ENCODE data around the gene GPR83. TPM values are rescaled to one million over a fixed set of nuclear protein-coding genes. Genes with fewer than 3 reads are reported as not detected.
"Not testable (repeated sequence)": the region's sequence is repeated elsewhere in the genome, so short reads cannot be mapped to it uniquely, and the experiment has no call there.

GPR83 gene
- total and polyA plus RNA-seq, 5 donors, result 0.19 to 0.89 (median 0.25) TPM

DNA sequence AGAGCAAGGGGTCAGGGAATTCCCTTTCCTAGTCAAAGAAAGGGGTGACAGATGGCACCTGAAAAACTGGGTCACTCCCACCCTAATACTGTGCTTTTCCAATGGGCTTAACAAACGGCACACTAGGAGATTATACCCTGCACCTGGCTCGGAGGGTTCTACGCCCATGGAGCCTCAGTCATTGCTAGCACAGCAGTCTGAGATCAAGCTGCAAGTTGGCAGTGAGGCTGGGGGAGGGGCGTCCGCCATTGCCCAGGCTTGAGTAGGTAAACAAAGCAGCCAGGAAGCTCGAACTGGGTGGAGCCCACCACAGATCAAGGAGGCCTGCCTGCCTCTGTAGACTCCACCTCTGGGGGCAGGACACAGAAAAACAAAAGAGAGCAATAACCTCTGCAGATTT is 30.6 kb downstream of the GPR83 start:
- H3K4me1 ChIP-seq (ENCODE audit: control insufficient read depth, insufficient read depth, low read length); H3K27me3 ChIP-seq (ENCODE audit: control insufficient read depth, insufficient read depth); ATAC-seq; H3K4me3 ChIP-seq (ENCODE audit: low read length); H3K9me3 ChIP-seq (ENCODE audit: control insufficient read depth, low read length); intact Hi-C loops (cut with DNase I); H3K27ac ChIP-seq (ENCODE audit: low read length); DNase-seq: not testable (repeated sequence)
- 82% methylated on average over 6 of the region's 6 CpGs for WGBS

DNA sequence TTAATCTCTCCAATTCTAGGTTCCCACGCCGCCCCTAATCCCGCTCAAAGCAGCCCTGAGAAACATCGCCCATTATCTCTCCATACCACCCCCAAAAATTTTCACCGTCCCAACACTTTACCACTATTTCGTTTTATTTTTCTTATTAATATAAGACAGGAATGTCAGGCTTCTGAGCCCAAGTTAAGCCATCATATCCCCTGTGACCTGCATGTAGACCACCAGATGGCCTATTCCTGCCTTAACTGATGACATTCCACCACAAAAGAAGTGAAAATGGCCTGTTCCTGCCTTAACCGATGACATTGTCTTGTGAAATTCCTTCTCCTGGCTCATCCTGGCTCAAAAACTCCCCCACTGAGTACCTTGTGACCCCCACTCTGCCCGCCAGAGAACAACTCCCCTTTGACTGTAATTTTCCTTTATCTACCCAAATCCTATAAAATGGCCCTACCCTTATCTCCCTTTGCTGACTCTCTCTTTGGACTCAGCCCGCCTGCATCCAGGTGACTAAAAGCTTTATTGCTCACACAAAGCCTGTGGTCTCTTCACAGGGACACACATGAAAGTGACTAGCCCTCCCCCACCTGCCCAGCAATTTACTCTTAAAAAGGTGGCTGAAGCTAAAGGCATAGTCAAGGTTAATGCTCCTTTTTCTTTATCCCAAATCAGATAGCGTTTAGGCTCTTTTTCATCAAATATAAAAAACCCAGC is 50.2 kb downstream of the GPR83 start:
- H3K27me3 ChIP-seq (ENCODE audit: control insufficient read depth, insufficient read depth); H3K4me1 ChIP-seq (ENCODE audit: control insufficient read depth, insufficient read depth, low read length); H3K27ac ChIP-seq (ENCODE audit: low read length); ATAC-seq; intact Hi-C loops (cut with DNase I); H3K9me3 ChIP-seq (ENCODE audit: control insufficient read depth, low read length); DNase-seq; H3K4me3 ChIP-seq (ENCODE audit: low read length): not testable (repeated sequence)
- 71% methylated on average over 6 of the region's 10 CpGs for WGBS

DNA sequence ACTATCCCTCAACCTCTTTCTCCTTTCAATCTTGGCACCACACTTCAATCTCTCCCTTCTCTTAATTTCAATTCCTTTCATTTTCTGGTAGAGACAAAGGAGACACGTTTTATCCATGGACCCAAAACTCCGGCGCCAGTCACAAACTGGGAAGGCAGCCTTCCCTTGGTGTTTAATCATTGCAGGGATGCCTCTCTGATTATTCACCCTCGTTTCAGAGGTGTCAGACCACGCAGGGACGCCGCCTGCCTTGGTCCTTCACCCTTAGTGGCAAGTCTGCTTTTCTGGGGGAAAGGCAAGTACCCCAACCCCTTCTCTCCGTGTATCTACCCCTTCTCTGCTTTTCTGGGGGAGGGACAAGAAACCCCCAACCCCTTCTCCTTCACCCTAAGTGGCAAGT is 54.9 kb downstream of the GPR83 start:
- H3K27me3 ChIP-seq (ENCODE audit: control insufficient read depth, insufficient read depth); ATAC-seq; H3K9me3 ChIP-seq (ENCODE audit: control insufficient read depth, low read length); H3K4me1 ChIP-seq (ENCODE audit: control insufficient read depth, insufficient read depth, low read length); DNase-seq; intact Hi-C loops (cut with DNase I); H3K4me3 ChIP-seq (ENCODE audit: low read length); H3K27ac ChIP-seq (ENCODE audit: low read length): not testable (repeated sequence)
- 80% methylated on average over 8 of the region's 8 CpGs for WGBS

DNA sequence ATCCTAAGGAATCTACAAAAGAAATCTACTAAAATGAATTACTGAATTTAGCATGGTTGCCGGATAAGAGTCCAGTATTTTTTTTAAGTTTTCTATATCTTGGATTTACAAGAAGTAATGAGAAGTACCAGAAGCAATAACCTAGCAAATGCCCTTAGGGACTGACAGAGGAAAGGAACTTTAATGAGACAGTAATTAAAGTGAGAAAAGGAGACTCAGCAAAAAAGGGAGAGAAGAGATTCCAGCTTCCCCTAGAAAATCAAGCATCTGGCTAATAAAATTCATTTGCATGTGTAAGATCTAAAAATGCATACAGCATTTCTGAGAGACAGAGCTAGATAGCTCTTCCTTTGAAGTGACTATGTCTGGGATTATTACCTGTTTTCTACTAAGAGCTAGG is 57.7 kb downstream of the GPR83 start:
- H3K4me3 ChIP-seq (ENCODE audit: low read length), result no peak overlapping the region
- DNase-seq, result no peak
- no peak for ATAC-seq
- intact Hi-C loops (cut with DNase I), result no loop called here
- no peak overlapping the region for H3K27ac ChIP-seq (ENCODE audit: low read length)
- H3K27me3 ChIP-seq (ENCODE audit: control insufficient read depth, insufficient read depth), result no peaks in the 10 kb centered on the region
- H3K9me3 ChIP-seq (ENCODE audit: control insufficient read depth, low read length), result no peaks in the 10 kb centered on the region
- no peaks in the 10 kb centered on the region for H3K4me1 ChIP-seq (ENCODE audit: control insufficient read depth, insufficient read depth, low read length)
- 88% methylated on average over 1 of the region's 1 CpG for WGBS

DNA sequence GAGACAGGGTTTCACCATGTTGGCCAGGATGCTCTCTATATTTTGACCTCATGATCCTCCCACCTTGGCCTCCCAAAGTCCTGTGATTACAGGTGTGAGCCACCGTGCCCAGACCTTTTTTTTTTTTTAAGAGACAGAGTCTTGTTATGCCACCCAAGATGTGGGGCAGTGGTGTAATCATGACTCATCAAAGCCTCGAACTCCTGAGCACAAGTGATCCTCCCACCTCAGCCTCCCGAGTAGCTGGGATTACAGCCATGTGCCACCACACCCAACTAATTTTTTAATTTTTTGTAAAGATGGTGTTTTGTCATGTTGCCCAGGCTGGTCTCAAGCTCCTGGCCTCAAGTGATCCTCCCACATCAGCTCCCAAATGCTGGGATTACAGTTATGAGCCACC is 59.0 kb downstream of the GPR83 start:
- Histone ChIP-seq H3K4me1 (ENCODE audit: control insufficient read depth, insufficient read depth, low read length) (no peaks in the 10 kb centered on the region), H3K4me3 (ENCODE audit: low read length) (no peak overlapping the region), H3K9me3 (ENCODE audit: control insufficient read depth, low read length) (no peaks in the 10 kb centered on the region), H3K27me3 (ENCODE audit: control insufficient read depth, insufficient read depth) (no peaks in the 10 kb centered on the region), H3K27ac (ENCODE audit: low read length) (no peak overlapping the region)
- DNase-seq, result no peak
- ATAC-seq, result no peak
- intact Hi-C loops (cut with DNase I), result no loop called here
- 65% methylated on average over 3 of the region's 3 CpGs for WGBS

DNA sequence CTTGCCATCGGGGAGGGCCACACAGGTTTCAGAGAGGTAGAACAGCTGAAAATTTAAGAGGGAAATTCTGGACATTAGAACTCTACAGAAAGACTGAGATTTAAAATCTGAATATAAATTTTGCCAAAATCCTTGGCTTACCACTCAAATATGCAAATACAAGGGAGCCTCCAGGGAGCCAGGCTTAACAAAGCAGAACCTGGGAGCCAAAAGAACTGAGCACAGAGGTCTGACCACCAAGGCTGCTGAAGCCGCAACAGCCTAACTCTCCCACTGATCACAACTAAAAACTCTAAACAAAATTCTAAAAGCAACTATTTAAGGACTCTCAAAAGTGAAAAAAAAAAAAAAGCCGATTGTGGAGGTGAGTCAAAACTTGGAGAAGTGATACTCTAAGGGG is 62.6 kb downstream of the GPR83 start:
- intact Hi-C loops (cut with DNase I), result no loop called here
- ATAC-seq (no peak), DNase-seq (no peak)
- Histone ChIP-seq H3K9me3 (ENCODE audit: control insufficient read depth, low read length) (no peaks in the 10 kb centered on the region), H3K27ac (ENCODE audit: low read length) (no peak overlapping the region), H3K27me3 (ENCODE audit: control insufficient read depth, insufficient read depth) (no peaks in the 10 kb centered on the region), H3K4me1 (ENCODE audit: control insufficient read depth, insufficient read depth, low read length) (no peaks in the 10 kb centered on the region), H3K4me3 (ENCODE audit: low read length) (no peak overlapping the region)
- 71% methylated on average over 3 of the region's 3 CpGs for WGBS

DNA sequence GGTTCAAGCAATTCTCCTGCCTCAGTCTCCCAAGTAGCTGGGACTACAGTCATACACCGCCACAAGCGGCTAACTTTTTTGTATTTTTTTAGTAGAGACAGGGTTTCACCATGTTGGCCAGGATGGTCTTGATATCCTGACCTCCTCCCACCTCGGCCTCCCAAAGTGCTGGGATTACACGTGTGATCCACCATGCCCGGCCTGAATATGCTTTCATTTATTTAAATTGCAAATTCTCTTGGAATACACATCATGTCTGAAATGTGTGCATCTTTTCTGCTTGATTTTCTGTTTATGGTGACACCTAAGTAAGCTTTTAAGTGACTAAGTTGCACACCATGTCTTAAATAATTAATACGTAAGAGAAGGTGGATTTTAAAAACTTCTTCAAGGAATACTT is 65.2 kb downstream of the GPR83 start:
- Histone ChIP-seq H3K27me3 (ENCODE audit: control insufficient read depth, insufficient read depth) (no peaks in the 10 kb centered on the region), H3K27ac (ENCODE audit: low read length) (no peak overlapping the region), H3K4me1 (ENCODE audit: control insufficient read depth, insufficient read depth, low read length) (no peaks in the 10 kb centered on the region), H3K4me3 (ENCODE audit: low read length) (no peak overlapping the region), H3K9me3 (ENCODE audit: control insufficient read depth, low read length) (no peaks in the 10 kb centered on the region)
- 88% methylated on average over 6 of the region's 6 CpGs for WGBS
- intact Hi-C loops (cut with DNase I), result no loop called here
- no peak for DNase-seq
- no peak for ATAC-seq

DNA sequence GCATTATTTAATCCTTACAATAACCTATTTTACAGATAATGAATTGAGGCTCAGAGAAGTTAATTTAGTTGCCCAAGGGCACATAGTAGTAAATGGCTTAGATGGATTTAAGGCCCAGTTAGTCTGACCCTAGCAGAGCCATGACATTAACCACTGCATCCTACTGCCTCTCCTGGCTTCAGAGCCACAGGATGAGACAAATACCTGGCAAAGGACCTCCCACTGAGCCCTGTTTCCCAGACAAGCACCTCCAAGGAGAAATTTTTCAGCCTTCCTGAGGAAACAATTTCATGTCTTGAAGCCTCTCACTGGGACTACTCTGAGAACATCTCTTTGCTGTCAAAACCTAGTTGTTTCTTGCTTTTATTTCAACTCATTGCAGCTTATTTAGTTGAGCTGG is 68.4 kb downstream of the GPR83 start:
- H3K4me3 ChIP-seq (ENCODE audit: low read length), result no peak overlapping the region
- intact Hi-C loops (cut with DNase I), result no loop called here
- ATAC-seq, result no peak
- H3K27me3 ChIP-seq (ENCODE audit: control insufficient read depth, insufficient read depth), result no peaks in the 10 kb centered on the region
- H3K27ac ChIP-seq (ENCODE audit: low read length), result no peak overlapping the region
- no peak for DNase-seq
- H3K9me3 ChIP-seq (ENCODE audit: control insufficient read depth, low read length), result no peaks in the 10 kb centered on the region
- no peaks in the 10 kb centered on the region for H3K4me1 ChIP-seq (ENCODE audit: control insufficient read depth, insufficient read depth, low read length)

DNA sequence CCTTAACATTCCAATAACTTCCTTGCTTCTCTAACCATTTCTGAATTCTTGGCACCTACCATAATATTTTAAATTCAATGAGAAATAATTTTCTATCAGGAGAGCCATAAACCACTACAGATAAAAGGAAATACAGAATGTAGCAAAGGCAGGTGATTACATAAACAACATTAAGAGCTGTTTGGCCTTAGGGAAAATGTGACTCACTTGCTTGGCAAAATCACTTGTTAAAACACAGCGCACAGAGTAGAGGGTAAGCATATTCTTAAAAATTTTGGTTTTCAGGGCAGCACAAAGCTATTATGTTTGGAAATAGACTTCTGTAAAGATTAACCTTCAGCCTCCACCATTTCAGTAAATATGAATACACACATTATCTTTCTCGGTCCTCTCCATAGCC is 70.4 kb downstream of the GPR83 start:
- ATAC-seq (no peak), DNase-seq (no peak)
- no peaks in the 10 kb centered on the region for H3K4me1 ChIP-seq (ENCODE audit: control insufficient read depth, insufficient read depth, low read length)
- no peak overlapping the region for H3K27ac ChIP-seq (ENCODE audit: low read length)
- no peaks in the 10 kb centered on the region for H3K9me3 ChIP-seq (ENCODE audit: control insufficient read depth, low read length)
- intact Hi-C loops (cut with DNase I), result no loop called here
- H3K27me3 ChIP-seq (ENCODE audit: control insufficient read depth, insufficient read depth), result no peaks in the 10 kb centered on the region
- H3K4me3 ChIP-seq (ENCODE audit: low read length), result no peak overlapping the region
- WGBS, result 83% methylated on average over 2 of the region's 2 CpGs

DNA sequence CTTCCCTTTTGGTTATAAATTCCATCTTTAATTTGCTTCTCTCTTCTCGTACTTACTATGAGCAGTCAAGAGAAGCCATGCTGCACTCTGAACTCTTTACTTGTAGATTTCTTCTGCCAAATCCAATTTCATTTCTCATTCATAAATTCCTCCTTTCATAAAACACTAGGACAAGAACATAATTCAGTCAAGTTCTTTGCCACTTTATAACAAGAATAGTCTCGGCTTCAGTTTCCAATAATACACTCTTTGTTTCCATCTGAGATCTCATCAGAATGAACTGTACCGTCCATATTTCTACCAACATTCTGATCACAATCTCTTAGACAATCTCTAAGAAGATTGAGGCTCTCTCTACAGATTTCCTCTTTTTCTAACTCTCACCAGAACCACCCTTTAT is 71.7 kb downstream of the GPR83 start:
- Histone ChIP-seq H3K27me3 (ENCODE audit: control insufficient read depth, insufficient read depth) (no peaks in the 10 kb centered on the region), H3K27ac (ENCODE audit: low read length) (no peak overlapping the region), H3K9me3 (ENCODE audit: control insufficient read depth, low read length) (no peaks in the 10 kb centered on the region), H3K4me1 (ENCODE audit: control insufficient read depth, insufficient read depth, low read length) (no peaks in the 10 kb centered on the region), H3K4me3 (ENCODE audit: low read length) (no peak overlapping the region)
- intact Hi-C loops (cut with DNase I), result no loop called here
- ATAC-seq (no peak), DNase-seq (no peak)
- 79% methylated on average over 3 of the region's 3 CpGs for WGBS

DNA sequence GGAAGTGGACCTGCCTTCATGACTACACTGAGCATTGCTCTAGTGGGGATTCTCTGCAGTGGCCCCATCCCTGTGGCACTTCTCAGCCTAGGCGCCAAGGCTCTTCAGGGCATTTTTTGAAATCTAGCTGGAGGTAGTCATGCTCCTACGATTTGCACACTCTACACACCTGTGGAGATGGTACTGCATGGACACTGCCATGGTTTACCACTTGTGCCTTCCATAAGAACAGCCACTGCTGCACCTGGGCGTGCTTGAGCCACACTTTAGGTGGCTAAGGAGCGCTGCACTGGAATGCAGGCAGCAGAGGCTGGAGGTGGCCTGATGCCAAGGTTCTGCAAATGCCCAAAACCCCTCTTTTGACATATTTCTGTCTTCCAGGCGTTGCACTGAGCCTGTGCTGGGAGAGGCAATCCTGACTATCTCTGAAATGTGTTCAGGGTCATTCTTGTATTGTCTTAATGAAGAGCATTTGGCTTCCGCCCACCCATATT is 72.6 kb downstream of the GPR83 start:
- Histone ChIP-seq H3K27ac (ENCODE audit: low read length) (no peak overlapping the region), H3K27me3 (ENCODE audit: control insufficient read depth, insufficient read depth) (no peaks in the 10 kb centered on the region), H3K9me3 (ENCODE audit: control insufficient read depth, low read length) (no peaks in the 10 kb centered on the region), H3K4me3 (ENCODE audit: low read length) (no peak overlapping the region), H3K4me1 (ENCODE audit: control insufficient read depth, insufficient read depth, low read length) (no peaks in the 10 kb centered on the region)
- 76% methylated on average over 6 of the region's 6 CpGs for WGBS
- DNase-seq, result no peak
- intact Hi-C loops (cut with DNase I), result no loop called here
- ATAC-seq, result no peak
